Nephron (organoid): ENCODE data around the gene ADD3.

Source experiments
- H3K27ac Mint-ChIP-seq, 3 experiments: 2 replicates each; pipeline ENCODE4 v1.8.0; 2020; ENCODE audit warnings: mixed read lengths in 3 of 3, mild to moderate bottlenecking in 2 of 3, moderate library complexity in 1 of 3
- H3K27me3 Mint-ChIP-seq: 2 replicates; pipeline ENCODE4 v1.8.0; 2021; ENCODE audit warnings: low read depth, mild to moderate bottlenecking, moderate library complexity, mixed read lengths
- H3K36me3 Mint-ChIP-seq: 2 replicates; pipeline ENCODE4 v1.8.0; 2020; ENCODE audit warnings: low read depth, mixed read lengths
- H3K4me1 Mint-ChIP-seq: 2 replicates; pipeline ENCODE4 v1.8.0; 2020; ENCODE audit warnings: mixed read lengths
- H3K4me3 Mint-ChIP-seq, 3 experiments: 2 replicates each; pipeline ENCODE4 v1.8.0; 2020; ENCODE audit warnings: mild to moderate bottlenecking in 3 of 3, mixed read lengths in 3 of 3, moderate library complexity in 2 of 3
- H3K9me3 Mint-ChIP-seq: 2 replicates; pipeline ENCODE4 v1.8.0; 2020; ENCODE audit warnings: mixed read lengths
- CTCF ChIP-seq, 3 experiments: fragments of 200-600 bp; sonication (generic); IDR thresholded peaks; one replicate each; pipeline ENCODE4 v1.5.0; 2021; ENCODE audit warnings: antibody characterized with exemption in 3 of 3; ENCODE audit not compliant: unreplicated experiment in 3 of 3

Gene ADD3

GRCh38 chr10:110141871-110142635, 134.3 kb downstream of the ADD3 start:
- Mint-ChIP-seq H3K36me3 (no peaks in the 10 kb centered on the region), H3K27me3 (no peaks in the 10 kb centered on the region), H3K4me3 (no peak overlapping the region), H3K4me1 (peaks cover 3% of the 10 kb centered on the region), H3K27ac (no peak overlapping the region), H3K9me3 (no peaks in the 10 kb centered on the region)
- TF ChIP-seq CTCF (IDR thresholded peaks at IDR 0.05; ENCODE audit: unreplicated experiment in 3 of 3): no peak

GRCh38 chr10:110142965-110143364, 135.2 kb downstream of the ADD3 start:
- no peak overlapping the region for H3K27ac Mint-ChIP-seq
- H3K36me3 Mint-ChIP-seq: no peaks in the 10 kb centered on the region
- H3K4me3 Mint-ChIP-seq: no peak overlapping the region
- peaks cover 2% of the 10 kb centered on the region for H3K4me1 Mint-ChIP-seq
- TF ChIP-seq CTCF (IDR thresholded peaks at IDR 0.05; ENCODE audit: unreplicated experiment in 3 of 3): no peak
- H3K9me3 Mint-ChIP-seq: no peaks in the 10 kb centered on the region
- no peaks in the 10 kb centered on the region for H3K27me3 Mint-ChIP-seq

GRCh38 chr10:110144507-110144906, 136.7 kb downstream of the ADD3 start:
- no peak for TF ChIP-seq CTCF (IDR thresholded peaks at IDR 0.05; ENCODE audit: unreplicated experiment in 3 of 3)
- H3K27me3 Mint-ChIP-seq: no peaks in the 10 kb centered on the region
- H3K27ac Mint-ChIP-seq: no peak overlapping the region
- no peaks in the 10 kb centered on the region for H3K9me3 Mint-ChIP-seq
- no peaks in the 10 kb centered on the region for H3K36me3 Mint-ChIP-seq
- peaks cover 4% of the 10 kb centered on the region for H3K4me1 Mint-ChIP-seq
- no peak overlapping the region for H3K4me3 Mint-ChIP-seq

- no peak overlapping the region for H3K27ac Mint-ChIP-seq
- no peaks in the 10 kb centered on the region for H3K9me3 Mint-ChIP-seq
- no peaks in the 10 kb centered on the region for H3K36me3 Mint-ChIP-seq
- H3K27me3 Mint-ChIP-seq: no peaks in the 10 kb centered on the region
- no peak for TF ChIP-seq CTCF (IDR thresholded peaks at IDR 0.05; ENCODE audit: unreplicated experiment in 3 of 3)
- H3K4me1 Mint-ChIP-seq: peaks cover 25% of the 10 kb centered on the region
- H3K4me3 Mint-ChIP-seq: no peak overlapping the region
These were observed 140.2 kb downstream of the ADD3 start for GRCh38 chr10:110147961-110148360.

- Mint-ChIP-seq H3K4me1 (peaks cover 36% of the 10 kb centered on the region), H3K27me3 (no peaks in the 10 kb centered on the region), H3K36me3 (no peaks in the 10 kb centered on the region), H3K4me3 (no peak overlapping the region), H3K27ac (no peak overlapping the region), H3K9me3 (no peaks in the 10 kb centered on the region)
- no peak for TF ChIP-seq CTCF (IDR thresholded peaks at IDR 0.05; ENCODE audit: unreplicated experiment in 3 of 3)
These were observed 141.5 kb downstream of the ADD3 start for GRCh38 chr10:110149259-110149658.

- Mint-ChIP-seq H3K36me3 (no peaks in the 10 kb centered on the region), H3K27ac (peak overlapping the region in 1 of 3 experiments; percentile 30), H3K27me3 (no peaks in the 10 kb centered on the region), H3K4me3 (no peak overlapping the region), H3K9me3 (no peaks in the 10 kb centered on the region), H3K4me1 (peaks cover 36% of the 10 kb centered on the region)
- TF ChIP-seq CTCF (IDR thresholded peaks at IDR 0.05; ENCODE audit: unreplicated experiment in 3 of 3): no peak
These were observed 142.3 kb downstream of the ADD3 start for GRCh38 chr10:110150046-110150445.
